Tibial nerve (tissue), 4 donors: ENCODE results near the gene ATP6V0B. TPM values are rescaled to one million over a fixed set of nuclear protein-coding genes. Genes with fewer than 3 reads are reported as not detected.

Experiments used
- DNase-seq, 2 donors: peaks; one replicate each; pipeline ENCODE4 v3.0.0-alpha.2; 2019; ENCODE audit warnings: low spot score in 2 of 2
- H3K27ac ChIP-seq, 4 donors: fragments of 200-600 bp; sonication (generic) in 3 of 4; one replicate each; pipeline ENCODE4 v1.5.1; 2017 to 2019; ENCODE audit warnings: mild to moderate bottlenecking in 1 of 4
- H3K27me3 ChIP-seq, 2 donors: fragments of 200-600 bp; sonication (generic) in 1 of 2; one replicate each; pipeline versions ENCODE4 v1.5.1 to v1.6.0; 2017 to 2019
- H3K36me3 ChIP-seq, 3 donors: fragments of 200-600 bp; sonication (generic); one replicate each; pipeline ENCODE4 v1.5.1; 2018 to 2019
- H3K4me1 ChIP-seq, 4 donors: fragments of 200-600 bp; sonication (generic) in 3 of 4; one replicate each; pipeline ENCODE4 v1.5.1; 2017 to 2019
- H3K4me3 ChIP-seq, 4 donors: fragments of 200-600 bp; sonication (generic) in 3 of 4; one replicate each; pipeline ENCODE4 v1.5.1; 2017 to 2019; ENCODE audit warnings: mild to moderate bottlenecking in 1 of 4, moderate library complexity in 1 of 4
- H3K9me3 ChIP-seq, 4 donors: fragments of 200-600 bp; sonication (generic) in 3 of 4; one replicate each; pipeline ENCODE4 v1.5.1; 2017 to 2019
- CTCF ChIP-seq, 5 experiments: fragments of 200-600 bp in 3 of 5; fragments of 450-650 bp in 2 of 5; sonication (generic) in 3 of 5; IDR thresholded peaks; one replicate each; pipeline ENCODE4 v1.5.1; 2016 to 2019; ENCODE audit warnings: antibody characterized with exemption in 5 of 5, mild to moderate bottlenecking in 3 of 5, moderate library complexity in 2 of 5
- EP300 ChIP-seq, 2 donors: sonication (generic); formaldehyde crosslinking; IDR thresholded peaks; one replicate each; pipeline ENCODE4 v1.6.1; 2017; ENCODE audit warnings: antibody characterized with exemption in 2 of 2, mild to moderate bottlenecking in 1 of 2
- POLR2A ChIP-seq, 2 donors: fragments of 450-650 bp; IDR thresholded peaks; one replicate each; pipeline ENCODE4 v1.6.1; 2017; ENCODE audit warnings: antibody characterized with exemption in 2 of 2, mild to moderate bottlenecking in 2 of 2, moderate library complexity in 2 of 2
- WGBS, 2 donors: methylation state at CpG; one replicate each; pipeline ENCODE4 v1.1.5; 2018; 5-methylcytosine and 5-hydroxymethylcytosine counted together
- total RNA-seq, 4 donors: library from RNA; depleted of rRNA; stranded (reverse); fragments of >200 nt; gene quantifications; one replicate each; pipeline ENCODE4 v1.1.0, GENCODE V29; 2016

ATP6V0B gene
- total RNA-seq, 4 donors from 2014 or later: 101 to 132 (median 113) TPM

GRCh38 chr1:43992232-43992995, 17.7 kb downstream of the ATP6V0B start:
- Histone ChIP-seq H3K4me3 (peak overlapping the region; percentile 43 to 71 (median 58)), H3K4me1 (peaks cover 0 to 35% (median 17%) of the 10 kb centered on the region in 4 donors), H3K27me3 (no peaks in the 10 kb centered on the region), H3K36me3 (peaks cover 0 to 1% (median 0%) of the 10 kb centered on the region in 3 donors), H3K27ac (peak overlapping the region in 3 of 4 donors; percentile 44 to 79 (median 72)), H3K9me3 (no peaks in the 10 kb centered on the region)
- TF ChIP-seq POLR2A (IDR thresholded peaks at IDR 0.05): no peak
- no peak for TF ChIP-seq EP300 (IDR thresholded peaks at IDR 0.05)
- TF ChIP-seq CTCF (IDR thresholded peaks at IDR 0.05): no peak
- WGBS, 2 donors: 51 to 55% methylated on average over 11 of the region's 11 CpGs
- DNase-seq: no peak

- Histone ChIP-seq H3K9me3 (no peaks in the 10 kb centered on the region), H3K36me3 (no peaks in the 10 kb centered on the region), H3K27ac (no peak overlapping the region), H3K4me3 (no peak overlapping the region), H3K4me1 (peaks cover 0 to 37% (median 17%) of the 10 kb centered on the region in 4 donors), H3K27me3 (no peaks in the 10 kb centered on the region)
- DNase-seq: no peak
- WGBS, 2 donors: 91 to 94% methylated on average over 9 of the region's 9 CpGs
- TF ChIP-seq POLR2A (IDR thresholded peaks at IDR 0.05): no peak
- no peak for TF ChIP-seq EP300 (IDR thresholded peaks at IDR 0.05)
- TF ChIP-seq CTCF (IDR thresholded peaks at IDR 0.05): no peak
These were observed 18.6 kb downstream of the ATP6V0B start for GRCh38 chr1:43993206-43993914.

GRCh38 chr1:43994071-43994470, 19.3 kb downstream of the ATP6V0B start:
- no peak for DNase-seq

GRCh38 chr1:43994794-43995790, 20.3 kb downstream of the ATP6V0B start:
- Histone ChIP-seq H3K9me3 (no peaks in the 10 kb centered on the region), H3K4me3 (no peak overlapping the region), H3K27me3 (no peaks in the 10 kb centered on the region), H3K27ac (no peak overlapping the region), H3K4me1 (peaks cover 0 to 37% (median 17%) of the 10 kb centered on the region in 4 donors), H3K36me3 (peaks cover 0 to 2% (median 0%) of the 10 kb centered on the region in 3 donors)
- DNase-seq: no peak
- TF ChIP-seq EP300 (IDR thresholded peaks at IDR 0.05): no peak
- TF ChIP-seq POLR2A (IDR thresholded peaks at IDR 0.05): no peak
- TF ChIP-seq CTCF (IDR thresholded peaks at IDR 0.05): no peak
- 72 to 77% methylated on average over 13 to 14 of the region's 15 CpGs for WGBS, 2 donors

More at GRCh38 chr1:43994071-43994470, 19.3 kb downstream of the ATP6V0B start:
- Histone ChIP-seq H3K27ac (no peak overlapping the region), H3K27me3 (no peaks in the 10 kb centered on the region), H3K4me3 (no peak overlapping the region), H3K4me1 (peaks cover 0 to 37% (median 17%) of the 10 kb centered on the region in 4 donors), H3K9me3 (no peaks in the 10 kb centered on the region), H3K36me3 (no peaks in the 10 kb centered on the region)
- WGBS, 2 donors: 81 to 100% methylated on average over 7 of the region's 7 CpGs
- no peak for TF ChIP-seq CTCF (IDR thresholded peaks at IDR 0.05)
- TF ChIP-seq POLR2A (IDR thresholded peaks at IDR 0.05): no peak
- no peak for TF ChIP-seq EP300 (IDR thresholded peaks at IDR 0.05)
